HEK293 (cell line): ENCODE results near the gene DACT1.

Source experiments
- CTCF ChIA-PET: fragments of 350-600 bp; formaldehyde crosslinking; extraction: SDS; loops from one replicate; lab custom pipeline; 2021; ENCODE audit warnings: antibody characterized with exemption; lab: Yijun Ruan, JAX
- POLR2A ChIA-PET: fragments of 300-600 bp; formaldehyde crosslinking; extraction: SDS; loops from one replicate; lab custom pipeline; 2020; ENCODE audit warnings: antibody characterized with exemption, inconsistent platforms; lab: Yijun Ruan, JAX
- H3K27ac ChIP-seq: fragments of 200-500 bp; sonication (Bioruptor generic); 2 replicates; pipeline ENCODE4 v1.5.1; 2014; ENCODE audit warnings: low read depth, low read length, control low read depth, inconsistent platforms; ENCODE audit errors: extremely low read depth
- H3K36me3 ChIP-seq, 2 experiments: fragments of 200-500 bp in 1 of 2; sonication (Bioruptor generic) in 1 of 2; 1 replicate in 1 of 2; 2 replicates in 1 of 2; pipeline ENCODE4 v1.5.1; 2014 to 2017; ENCODE audit warnings: inconsistent platforms in 2 of 2, low read length in 2 of 2; ENCODE audit not compliant: control insufficient read depth in 2 of 2, insufficient read depth in 1 of 2
- H3K4me1 ChIP-seq: fragments of 200-500 bp; sonication (Bioruptor generic); 2 replicates; pipeline ENCODE4 v1.5.1; 2014; ENCODE audit warnings: mild to moderate bottlenecking, low read length, inconsistent platforms; ENCODE audit not compliant: control insufficient read depth, insufficient read depth
- H3K4me3 ChIP-seq: 2 replicates; pipeline ENCODE4 v1.5.1; 2011; ENCODE audit warnings: low read depth, mild to moderate bottlenecking, control low read depth, low read length, moderate library complexity
- H3K9me3 ChIP-seq: fragments of 200-500 bp; sonication (Bioruptor generic); 2 replicates; pipeline ENCODE4 v1.5.1; 2014; ENCODE audit warnings: low read depth, low read length, inconsistent platforms; ENCODE audit not compliant: control insufficient read depth, insufficient read depth
- BCL6B ChIP-seq: fragments of 450-650 bp; formaldehyde crosslinking; IDR thresholded peaks from 2 replicates; pipeline ENCODE4 v1.5.1; 2017; ENCODE audit warnings: missing biosample characterization, missing genetic modification characterization
- FEZF1 ChIP-seq: fragments of 450-650 bp; formaldehyde crosslinking; IDR thresholded peaks from 2 replicates; pipeline ENCODE4 v1.5.1; 2016; ENCODE audit warnings: missing biosample characterization, missing genetic modification characterization
- PBX3 ChIP-seq: sonication (generic); formaldehyde crosslinking; IDR thresholded peaks from 2 replicates; pipeline ENCODE4 v1.8.1; 2022; ENCODE audit warnings: mild to moderate bottlenecking, moderate library complexity, missing genetic modification reagents
- REST ChIP-seq: fragments of 450-650 bp; formaldehyde crosslinking; IDR thresholded peaks from 2 replicates; pipeline ENCODE4 v1.5.1; 2016; ENCODE audit warnings: missing biosample characterization, missing genetic modification characterization
- SCRT1 ChIP-seq: fragments of 450-650 bp; formaldehyde crosslinking; IDR thresholded peaks from 2 replicates; pipeline ENCODE4 v1.5.1; 2016; ENCODE audit warnings: missing biosample characterization, missing genetic modification characterization, borderline replicate concordance
- SP2 ChIP-seq: fragments of 450-650 bp; formaldehyde crosslinking; IDR thresholded peaks from 2 replicates; pipeline ENCODE4 v1.5.1; 2016; ENCODE audit warnings: missing biosample characterization, missing genetic modification characterization
- SP7 ChIP-seq: fragments of 450-650 bp; formaldehyde crosslinking; IDR thresholded peaks from 2 replicates; pipeline ENCODE4 v1.5.1; 2016; ENCODE audit warnings: missing biosample characterization, missing genetic modification characterization
- ZNF146 ChIP-seq: fragments of 450-650 bp; formaldehyde crosslinking; IDR thresholded peaks from 2 replicates; pipeline ENCODE4 v1.5.1; 2016; ENCODE audit warnings: missing biosample characterization, missing genetic modification characterization
- ZNF175 ChIP-seq: fragments of 450-650 bp; formaldehyde crosslinking; IDR thresholded peaks from 2 replicates; pipeline ENCODE4 v1.5.1; 2016; ENCODE audit warnings: missing biosample characterization, missing genetic modification characterization
- ZNF211 ChIP-seq: fragments of 450-650 bp; formaldehyde crosslinking; IDR thresholded peaks from 2 replicates; pipeline ENCODE4 v1.5.1; 2016; ENCODE audit warnings: low read depth, missing biosample characterization, missing genetic modification characterization
- ZNF366 ChIP-seq: fragments of 450-650 bp; formaldehyde crosslinking; conservative IDR thresholded peaks from 2 replicates; pipeline ENCODE4 v1.5.1; 2016; ENCODE audit warnings: missing biosample characterization, missing genetic modification characterization
- ZNF426 ChIP-seq: fragments of 450-650 bp; formaldehyde crosslinking; IDR thresholded peaks from 2 replicates; pipeline ENCODE4 v1.5.1; 2017; ENCODE audit warnings: missing biosample characterization, missing genetic modification characterization, mild to moderate bottlenecking, inconsistent platforms, moderate library complexity
- ZNF473 ChIP-seq: fragments of 450-650 bp; formaldehyde crosslinking; IDR thresholded peaks from 2 replicates; pipeline ENCODE4 v1.5.1; 2017; ENCODE audit warnings: missing biosample characterization, missing genetic modification characterization
- ZNF48 ChIP-seq: fragments of 450-650 bp; formaldehyde crosslinking; IDR thresholded peaks from 2 replicates; pipeline ENCODE4 v1.5.1; 2016; ENCODE audit warnings: missing biosample characterization, missing genetic modification characterization
- ZNF513 ChIP-seq: fragments of 450-650 bp; IDR thresholded peaks from 2 replicates; pipeline ENCODE4 v1.5.1; 2018; ENCODE audit warnings: missing biosample characterization, missing genetic modification characterization
- ZNF585B ChIP-seq: fragments of 450-650 bp; formaldehyde crosslinking; IDR thresholded peaks from 2 replicates; pipeline ENCODE4 v1.5.1; 2016; ENCODE audit warnings: missing biosample characterization, missing genetic modification characterization
- ZNF670 ChIP-seq: fragments of 450-650 bp; formaldehyde crosslinking; IDR thresholded peaks from 2 replicates; pipeline ENCODE4 v1.5.1; 2016; ENCODE audit warnings: missing biosample characterization, missing genetic modification characterization, low read depth
- ZNF692 ChIP-seq: fragments of 450-650 bp; formaldehyde crosslinking; IDR thresholded peaks from 2 replicates; pipeline ENCODE4 v1.5.1; 2016; ENCODE audit warnings: missing biosample characterization, missing genetic modification characterization
- ZSCAN18 ChIP-seq: fragments of 450-650 bp; formaldehyde crosslinking; IDR thresholded peaks from 2 replicates; pipeline ENCODE4 v1.5.1; 2016; ENCODE audit warnings: missing biosample characterization, missing genetic modification characterization

DACT1 gene

GRCh38 chr14:58671024-58671423, 33.3 kb downstream of the DACT1 start:
- no peak overlapping the region for H3K4me3 ChIP-seq
- H3K36me3 ChIP-seq: no peaks in the 10 kb centered on the region
- H3K4me1 ChIP-seq: peaks cover 41% of the 10 kb centered on the region
- no peaks in the 10 kb centered on the region for H3K9me3 ChIP-seq
- ChIA-PET POLR2A (no interaction called here), CTCF (interaction anchor here (0.7 kb wide), 1 partner anchor 348 kb away, joined by 5 read pairs; no protein-coding TSS in a partner anchor)
- TF ChIP-seq ZNF473 (tag by site-specific recombination): no peak
- no peak for TF ChIP-seq BCL6B (tag by site-specific recombination)
- TF ChIP-seq ZNF585B (tag by site-specific recombination): no peak
- no peak for TF ChIP-seq ZNF211 (tag by site-specific recombination)
- TF ChIP-seq ZNF426 (tag by site-specific recombination): no peak
- no peak for TF ChIP-seq ZNF366 (tag by site-specific recombination)
- TF ChIP-seq ZSCAN18 (tag by site-specific recombination): no peak
- TF ChIP-seq ZNF48: no peak
- TF ChIP-seq PBX3 (CRISPR knock-in tag): no peak
- no peak for TF ChIP-seq ZNF175
- TF ChIP-seq SP7: no peak
- TF ChIP-seq SP2 (tag by site-specific recombination): no peak
- no peak for TF ChIP-seq ZNF146 (tag by site-specific recombination)
- TF ChIP-seq REST (tag by site-specific recombination): no peak
- TF ChIP-seq FEZF1 (tag by site-specific recombination): no peak
- TF ChIP-seq ZNF670: no peak
- TF ChIP-seq ZNF692 (tag by site-specific recombination): no peak
- TF ChIP-seq ZNF513 (tag by site-specific recombination): no peak
- TF ChIP-seq SCRT1 (tag by site-specific recombination): no peak
- no peak overlapping the region for H3K27ac ChIP-seq
